IPS-NIHi11 (cell line): ENCODE results near the gene ITPK1.

Experiments used
- DNase-seq: peaks from one replicate; pipeline ENCODE4 v3.0.0; 2012; ENCODE audit warnings: mixed read lengths, low spot score

ITPK1 gene

DNA sequence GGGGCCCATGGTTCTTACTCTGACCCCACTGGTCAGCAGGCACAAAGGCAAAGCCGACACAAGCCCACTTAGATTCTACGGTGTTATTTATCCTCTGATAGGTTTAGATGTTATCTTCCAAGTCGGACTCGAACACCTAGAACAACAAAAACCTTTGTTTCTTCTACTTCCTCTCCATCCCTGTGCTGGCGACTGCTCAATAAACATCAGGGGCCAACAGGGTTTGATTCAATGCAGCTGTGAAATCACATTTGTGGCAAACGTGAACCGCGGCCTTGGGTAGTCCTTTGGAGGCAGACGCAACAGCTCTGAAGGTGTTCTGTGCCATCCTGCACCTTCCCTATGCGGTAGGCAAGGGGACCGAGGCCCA, 105.6 kb downstream of the ITPK1 start:
- no peak for DNase-seq

DNA sequence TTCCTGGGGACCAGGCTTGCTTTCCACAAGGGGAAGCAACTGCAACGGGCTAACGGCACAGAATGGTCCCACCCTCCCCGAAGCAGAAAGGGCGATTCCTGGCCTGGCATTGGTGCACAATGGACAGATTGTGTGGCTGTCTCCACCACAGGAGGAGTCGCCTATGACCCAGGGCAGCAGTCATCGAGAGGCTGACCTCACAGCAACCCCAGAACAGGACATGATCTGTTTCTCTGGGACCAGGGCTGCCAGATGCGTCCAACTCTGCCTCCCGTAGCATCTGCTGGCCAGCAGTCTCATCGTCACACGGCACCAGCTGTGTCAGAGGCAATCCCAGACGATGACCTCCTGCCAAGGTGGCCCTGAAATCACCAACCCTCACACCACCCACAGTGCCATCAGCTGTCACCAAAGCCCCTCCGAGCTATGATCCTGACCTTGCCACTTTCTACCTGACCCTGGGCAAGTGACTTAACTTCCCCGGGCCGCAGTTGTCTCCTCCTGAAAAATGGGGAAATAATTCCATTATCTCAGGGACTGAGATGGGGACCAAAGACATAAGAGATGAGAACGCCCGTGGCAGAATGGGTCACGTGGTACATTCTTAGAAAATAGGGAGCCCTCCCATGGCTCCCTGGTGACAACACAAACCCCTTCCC, 106.1 kb downstream of the ITPK1 start:
- no peak for DNase-seq

DNA sequence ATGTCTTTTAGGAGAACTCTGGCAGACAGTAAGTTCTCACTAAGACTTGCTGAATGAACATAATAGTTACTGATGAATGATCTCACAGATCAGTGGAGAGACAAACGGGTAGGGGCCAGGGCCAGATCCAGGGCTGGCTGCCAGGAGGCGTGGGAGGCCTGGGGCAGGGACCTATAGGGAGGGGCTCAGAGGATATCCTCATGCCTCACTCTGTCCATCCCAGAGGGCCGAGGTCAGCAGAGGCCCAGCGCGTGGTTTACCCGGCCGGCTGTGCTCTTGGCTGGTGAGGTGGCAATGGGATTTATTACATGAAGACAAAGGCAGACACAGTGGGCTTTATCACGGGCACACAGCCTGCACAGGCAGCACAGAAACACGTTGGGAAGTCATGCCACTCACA, 107.3 kb downstream of the ITPK1 start:
- DNase-seq: no peak

DNA sequence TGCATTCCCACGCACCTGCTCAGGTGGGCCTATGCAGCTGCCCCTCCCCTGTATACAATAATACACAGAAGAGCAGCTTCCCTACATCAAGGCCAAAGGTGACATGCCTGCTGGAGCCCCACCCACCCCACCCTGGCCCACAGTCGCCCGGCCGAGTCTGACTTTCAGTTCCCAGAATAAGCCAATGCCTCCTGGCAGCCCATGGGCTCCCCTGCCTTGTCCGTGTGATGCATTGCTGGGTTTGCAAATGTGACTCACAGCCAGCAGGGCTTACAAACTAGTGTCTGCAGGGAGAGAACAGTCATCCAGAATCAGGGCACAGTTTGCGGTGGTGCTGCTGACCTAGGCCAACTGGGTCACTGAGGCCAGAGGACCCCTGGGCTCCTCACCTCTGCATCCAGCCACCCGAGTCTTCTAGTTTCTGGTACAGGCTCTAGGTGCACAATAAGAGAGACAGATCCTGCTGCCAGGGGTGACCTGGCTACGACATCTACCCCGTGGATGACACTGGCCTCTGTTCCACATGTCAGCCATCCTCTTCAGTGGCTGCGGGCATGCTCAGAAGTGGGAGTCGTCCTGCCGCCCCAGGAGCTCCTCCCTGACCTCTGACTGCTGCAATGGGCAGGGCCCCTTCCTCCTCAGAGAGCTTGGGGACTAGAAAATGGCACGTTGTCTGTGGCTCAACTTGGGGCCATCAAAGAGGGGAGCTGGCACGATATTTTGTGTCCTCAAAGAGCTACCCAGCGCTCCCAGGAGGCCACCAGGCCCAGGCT, 108.3 kb downstream of the ITPK1 start:
- no peak for DNase-seq

DNA sequence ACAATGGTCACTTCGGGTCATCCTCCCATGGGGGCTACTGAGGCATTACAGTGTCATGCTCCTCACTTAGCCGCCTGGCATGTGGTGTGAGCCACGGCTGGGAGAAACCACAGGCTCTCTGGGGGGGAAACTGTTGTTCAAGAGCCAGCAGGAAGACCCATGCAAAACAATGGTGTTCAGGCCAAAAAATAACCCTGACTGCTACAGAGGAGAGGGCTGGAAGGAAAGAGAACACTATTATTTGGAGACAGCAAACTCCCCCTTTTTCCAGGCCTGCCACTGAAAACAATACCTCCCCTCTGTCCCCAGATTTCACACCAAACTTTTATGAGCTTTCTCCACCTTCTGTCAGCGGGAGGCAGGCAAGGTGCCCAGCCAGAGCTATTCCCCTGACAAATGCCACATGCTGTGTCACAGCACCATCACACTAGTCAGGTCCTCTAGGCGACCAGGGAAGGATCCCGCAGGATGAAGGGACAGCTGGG, 109.1 kb downstream of the ITPK1 start:
- no peak for DNase-seq

DNA sequence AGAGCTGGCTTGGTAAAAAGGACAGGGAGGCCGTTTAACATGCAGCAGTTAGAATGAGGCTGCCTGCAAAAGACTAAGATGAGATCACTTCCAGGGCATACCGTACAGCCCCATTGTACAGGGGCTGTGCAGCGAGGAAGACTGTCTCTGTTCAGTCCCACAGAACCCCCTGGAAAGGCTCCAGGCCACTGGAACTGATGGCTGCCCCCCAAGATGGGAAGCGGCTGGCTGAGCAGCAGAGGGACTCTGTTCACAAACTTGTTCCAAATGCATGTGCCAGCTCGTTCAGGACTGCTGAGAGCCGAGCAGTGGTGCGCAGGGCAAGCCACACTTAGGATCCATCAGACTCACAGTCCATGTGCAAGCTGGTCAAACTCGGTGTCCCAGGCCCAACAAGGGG, 109.9 kb downstream of the ITPK1 start:
- DNase-seq: no peak

GRCh38 chr14:93005135-93005813, 110.5 kb downstream of the ITPK1 start:
- DNase-seq: no peak

- DNase-seq: no peak
Observed at GRCh38 chr14:93004699-93005082, 111.0 kb downstream of the ITPK1 start.

GRCh38 chr14:93003945-93004698, 111.6 kb downstream of the ITPK1 start:
- no peak for DNase-seq

- DNase-seq: no peak
Observed at GRCh38 chr14:93002851-93003298, 112.8 kb downstream of the ITPK1 start.

DNA sequence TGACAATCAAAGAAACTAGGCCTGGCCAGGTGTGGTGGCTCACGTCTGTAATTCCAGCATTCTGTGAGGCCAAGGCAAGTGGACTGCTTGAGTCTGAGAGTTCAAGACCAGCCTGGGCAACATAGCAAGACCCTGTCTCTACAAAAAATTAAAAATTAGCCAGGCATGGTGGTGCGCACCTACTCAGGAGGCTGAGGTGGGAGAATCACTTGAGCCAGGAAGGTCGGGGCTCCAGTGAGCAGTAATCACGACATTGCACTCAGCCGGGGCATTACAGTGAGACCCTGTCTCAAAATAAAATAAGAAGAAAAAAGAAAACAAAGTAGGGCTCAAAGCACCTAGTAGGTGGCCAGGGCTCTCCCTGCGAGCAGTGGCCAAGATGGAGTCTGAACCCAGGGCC, 113.7 kb downstream of the ITPK1 start:
- DNase-seq: no peak

DNA sequence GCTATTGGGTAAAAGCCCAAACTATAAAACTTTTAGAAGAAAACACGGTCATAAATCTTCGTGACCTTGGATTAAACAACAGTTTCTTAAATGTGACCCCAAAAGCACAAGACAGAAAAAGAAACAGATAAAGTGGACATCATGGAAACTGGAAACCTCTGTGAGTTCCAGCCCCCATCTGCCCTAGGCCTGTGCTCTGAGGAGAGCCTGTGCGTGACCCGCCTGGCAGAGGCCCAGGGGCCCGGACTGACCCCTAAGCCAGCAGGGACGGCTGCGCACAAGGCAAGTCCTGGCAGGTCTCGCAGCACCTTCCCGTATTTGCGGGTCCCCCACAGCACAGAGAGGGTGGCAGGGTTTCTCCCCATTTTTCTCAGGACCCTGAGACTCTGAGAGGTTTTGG, 116.8 kb downstream of the ITPK1 start:
- DNase-seq: no peak

DNA sequence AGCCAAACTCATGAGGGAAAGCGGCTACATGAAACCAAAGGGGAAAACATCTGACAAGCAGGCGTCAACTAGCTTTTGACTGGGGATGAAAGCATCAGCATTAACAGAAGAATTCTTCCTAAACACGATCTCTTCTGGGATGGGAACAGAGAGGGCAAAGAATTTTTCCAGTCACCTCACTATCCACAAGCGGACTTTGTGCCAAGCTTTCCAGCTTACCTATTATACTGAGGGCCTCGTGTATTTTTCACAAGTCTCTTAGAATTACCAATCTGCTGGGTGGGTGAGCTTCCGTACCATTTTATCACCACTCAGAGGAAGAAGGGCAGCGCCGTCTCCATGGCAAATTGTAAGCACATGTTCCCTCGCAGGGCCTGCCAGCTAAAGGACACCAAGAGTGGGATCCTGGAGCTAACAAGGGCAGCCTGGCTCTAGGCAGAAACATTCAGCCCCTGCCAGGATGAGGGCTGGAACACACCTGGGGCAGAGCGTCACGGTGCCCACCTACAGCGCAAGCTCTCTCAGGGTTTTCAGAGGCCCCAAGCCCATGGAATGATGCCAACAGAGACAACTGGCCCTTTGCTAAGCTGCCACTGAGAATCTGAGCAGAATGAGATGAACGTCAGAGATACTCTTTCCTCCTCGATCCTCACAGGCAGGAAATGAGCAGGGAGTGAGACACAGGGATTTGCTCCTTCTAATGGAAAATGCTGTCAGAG, 118.2 kb downstream of the ITPK1 start:
- DNase-seq: no peak

DNA sequence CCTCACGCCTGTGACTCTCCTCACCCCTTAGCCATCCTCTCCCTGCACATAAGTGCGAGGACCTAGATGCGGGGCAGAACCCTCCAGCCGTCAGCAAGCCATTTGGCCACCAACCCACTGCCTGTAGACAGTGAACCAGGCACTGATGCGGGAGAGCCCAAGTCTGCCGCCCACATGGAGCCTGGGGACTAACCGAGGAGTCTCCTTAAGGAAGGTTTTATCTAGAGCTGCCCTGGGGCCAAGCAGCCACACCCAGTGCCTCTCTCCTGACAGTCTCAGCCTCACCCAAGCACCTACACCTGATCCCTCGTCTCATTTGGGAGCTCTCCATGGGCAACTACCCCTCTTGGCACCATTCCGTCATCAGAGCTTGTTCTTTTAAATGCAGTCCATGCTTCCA, 120.1 kb downstream of the ITPK1 start:
- no peak for DNase-seq

GRCh38 chr14:92994942-92995341, 120.8 kb downstream of the ITPK1 start:
- no peak for DNase-seq

- no peak for DNase-seq
Observed at GRCh38 chr14:92994131-92994676, 121.5 kb downstream of the ITPK1 start.

GRCh38 chr14:92993302-92993701, 122.4 kb downstream of the ITPK1 start:
- DNase-seq: no peak

DNA sequence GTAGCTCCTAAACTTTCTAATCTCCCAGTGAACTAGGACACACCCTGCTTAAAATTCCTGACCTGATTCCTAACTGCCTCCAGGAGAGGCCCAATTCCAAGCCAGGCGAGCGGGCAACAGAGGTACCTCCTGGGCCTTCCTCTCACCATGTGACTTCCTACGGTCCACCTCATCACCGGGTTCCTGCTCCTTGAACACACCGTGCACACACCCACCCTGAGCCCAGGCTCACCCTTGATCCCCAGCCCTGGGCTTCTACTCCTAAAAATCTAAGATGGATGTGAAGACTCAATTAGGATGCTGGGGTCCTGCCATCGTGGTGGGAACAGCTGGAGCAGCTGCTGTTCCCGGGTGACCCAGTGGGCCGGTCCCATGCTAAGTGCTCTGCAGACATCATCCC, 124.2 kb downstream of the ITPK1 start:
- no peak for DNase-seq

DNA sequence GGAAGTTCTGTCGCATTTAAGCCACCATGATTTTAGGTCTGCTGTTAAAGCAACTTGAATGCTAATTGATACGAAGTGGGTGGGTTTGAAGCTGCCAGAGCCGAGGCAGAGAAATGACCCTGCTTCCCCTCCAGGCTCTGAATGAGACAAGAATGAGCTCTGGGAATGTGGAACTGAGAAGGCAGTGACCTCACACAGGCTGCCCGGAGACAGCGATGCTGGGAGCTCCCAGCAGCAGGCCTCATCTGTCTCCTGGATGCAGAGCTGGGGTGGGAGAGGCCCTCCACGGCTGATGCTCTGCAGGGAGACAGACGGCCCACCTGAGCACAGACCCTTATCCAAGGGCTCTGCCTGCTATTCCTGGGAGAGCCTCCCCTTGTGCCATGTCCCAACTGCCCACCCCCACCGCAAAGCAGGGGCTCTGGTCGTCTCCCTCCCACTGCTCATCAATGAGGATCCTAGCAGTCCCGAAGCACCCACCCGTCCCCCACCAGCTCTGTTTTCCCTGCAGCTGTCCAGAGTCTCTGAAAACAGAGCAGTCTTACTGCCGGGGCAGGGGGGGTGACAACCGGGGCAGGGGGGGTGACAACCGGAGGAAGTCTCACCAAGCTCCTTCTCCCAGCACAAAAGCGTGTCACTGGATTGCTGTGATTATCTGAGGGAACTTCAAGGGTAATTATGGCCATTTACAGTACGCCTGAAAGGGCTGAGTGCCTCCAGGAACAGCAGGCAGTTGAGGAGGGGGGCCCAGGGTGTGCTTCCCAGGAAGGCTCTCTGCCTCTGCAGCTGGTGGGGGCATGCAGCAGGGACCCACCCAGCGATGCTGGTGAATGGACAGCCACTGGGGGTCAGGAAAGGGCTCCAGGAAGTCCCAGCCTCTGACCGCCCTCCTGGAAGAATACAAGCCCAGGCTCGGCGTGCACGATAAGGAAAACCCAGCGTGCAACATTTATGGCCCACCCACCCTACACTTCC, 125.0 kb downstream of the ITPK1 start:
- DNase-seq: no peak
